Erythroblast (primary cell): ENCODE data around the gene SLC39A8.

Source experiments
- GATA1 ChIP-seq: IDR thresholded peaks from 2 replicates; pipeline ENCODE4 v1.6.1; 2011; ENCODE audit warnings: low read depth, mild to moderate bottlenecking, control low read depth, low read length, moderate library complexity
- POLR2A ChIP-seq: IDR thresholded peaks from 2 replicates; pipeline ENCODE4 v1.6.1; 2011; ENCODE audit warnings: mild to moderate bottlenecking, low read length

GRCh38 chr4:102302762-102303161 lies 42.5 kb downstream of the SLC39A8 start:
- no peak for TF ChIP-seq POLR2A
- no peak for TF ChIP-seq GATA1
